ENCODE measurements around the gene CFAP20DC.

CFAP20DC gene

DNA sequence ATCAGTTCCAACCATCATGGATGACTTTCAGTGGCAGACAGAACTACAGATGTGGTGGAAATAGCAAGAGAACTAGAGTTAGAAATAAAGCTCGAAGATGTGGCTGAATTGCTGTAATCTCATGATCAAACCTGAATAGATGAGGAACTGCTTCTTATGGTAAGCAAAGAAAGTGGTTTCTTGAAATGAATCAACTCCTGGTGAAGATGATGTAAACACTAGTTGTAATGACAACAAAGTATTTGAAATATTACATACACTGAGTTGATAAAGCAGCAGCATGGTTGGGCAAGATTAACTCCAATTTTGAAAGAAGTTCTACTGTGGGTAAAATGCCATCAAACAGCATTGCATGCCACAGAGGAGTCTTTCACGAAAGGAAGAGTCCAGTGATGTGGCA lies 251.5 kb downstream of the CFAP20DC start:
- DNase-seq = no peak

DNA sequence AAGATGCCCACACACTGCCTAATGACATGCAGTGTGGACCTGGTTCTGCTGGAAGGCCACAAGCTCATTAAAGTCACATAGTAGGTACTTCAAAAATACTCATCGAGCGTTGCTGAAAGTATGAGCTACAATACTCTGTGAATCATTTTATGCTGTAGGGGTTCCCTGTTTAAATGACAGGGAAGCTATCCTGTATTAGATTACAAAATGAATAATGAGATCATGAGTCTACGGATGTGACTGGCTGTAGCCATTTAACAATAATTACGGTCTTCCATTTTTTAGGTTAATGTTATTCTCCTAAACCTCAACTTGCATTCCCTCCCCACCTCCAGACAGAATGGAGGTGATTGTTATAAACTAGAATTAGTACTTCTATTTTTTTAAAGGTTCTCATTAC lies 255.1 kb downstream of the CFAP20DC start:
- DNase-seq = no peak

DNA sequence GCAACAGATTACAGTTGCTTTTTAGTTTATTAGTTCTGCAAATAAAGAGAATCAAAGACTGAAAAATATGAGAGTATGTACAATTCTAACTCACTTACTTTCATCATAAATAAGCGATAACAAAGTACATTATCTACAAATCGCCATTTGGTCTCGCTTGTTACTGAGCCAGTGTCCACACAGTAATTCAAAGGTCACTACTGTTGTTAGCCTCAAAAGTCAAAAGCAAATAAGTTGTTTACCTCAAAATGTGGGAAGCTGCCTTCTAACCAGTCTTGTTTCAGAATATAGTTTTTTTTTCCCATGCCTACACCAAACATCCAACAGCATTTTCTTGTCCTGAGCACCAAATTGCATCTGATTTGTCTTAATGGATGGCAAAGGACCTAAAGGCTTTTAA lies 255.9 kb downstream of the CFAP20DC start:
- DNase-seq = no peak

GRCh38 chr3:58792921-58793451 lies 256.8 kb downstream of the CFAP20DC start:
- no peak for DNase-seq

DNA sequence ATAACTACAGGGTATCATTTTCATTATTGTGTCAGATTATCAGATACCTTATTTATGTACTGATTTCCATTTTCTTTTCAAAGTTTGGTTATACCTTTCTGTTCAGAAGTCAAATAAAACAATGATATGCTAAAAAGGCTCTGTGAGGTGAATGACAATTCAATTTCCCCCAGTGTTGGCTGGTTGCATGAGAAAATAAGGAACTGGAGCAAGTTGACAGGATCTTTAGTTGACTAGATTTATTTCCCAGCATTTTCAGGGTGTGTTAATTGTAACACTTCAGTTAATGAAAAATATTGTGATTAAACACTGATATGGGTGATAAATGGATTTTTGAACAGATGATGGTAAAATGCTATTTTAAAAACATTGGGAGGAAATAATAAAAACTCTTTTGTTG lies 260.4 kb downstream of the CFAP20DC start:
- no peak for DNase-seq

DNA sequence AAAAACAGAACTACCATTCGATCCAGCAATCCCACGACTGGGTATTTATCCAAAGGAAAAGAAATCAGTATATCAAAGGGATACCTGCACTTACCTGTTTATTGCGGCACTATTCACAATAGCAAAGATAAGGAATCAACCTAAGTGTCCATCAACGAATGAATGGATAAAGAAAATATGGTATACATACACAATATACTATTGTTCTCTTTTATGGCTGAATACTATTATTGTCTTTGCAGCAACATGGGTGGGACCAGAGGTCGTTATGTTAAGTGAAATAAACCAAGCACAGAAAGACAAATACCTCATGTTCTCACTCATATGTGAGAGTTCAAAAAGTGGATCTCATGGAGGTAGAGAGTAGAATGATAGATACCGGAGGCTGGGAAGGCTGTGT lies 264.9 kb downstream of the CFAP20DC start:
- no peak for DNase-seq

DNA sequence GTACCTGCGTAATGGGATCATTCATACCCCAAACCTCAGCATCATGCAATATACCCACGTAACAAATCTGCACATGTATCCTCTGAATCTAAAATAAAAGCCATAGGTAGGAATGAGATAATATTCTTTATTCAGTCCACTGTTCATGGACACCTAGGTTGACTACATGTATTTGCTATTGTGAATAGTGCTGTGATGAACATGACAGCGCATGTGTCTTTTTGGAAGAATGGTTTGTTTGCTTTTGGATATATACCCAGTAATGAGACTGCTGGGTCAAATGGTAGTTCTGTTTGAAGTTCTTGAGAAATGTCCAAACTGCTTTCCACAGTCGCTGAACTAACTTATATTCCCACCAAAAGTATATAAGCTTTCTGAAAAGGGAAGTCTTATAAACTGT lies 265.4 kb downstream of the CFAP20DC start:
- no peak for DNase-seq

DNA sequence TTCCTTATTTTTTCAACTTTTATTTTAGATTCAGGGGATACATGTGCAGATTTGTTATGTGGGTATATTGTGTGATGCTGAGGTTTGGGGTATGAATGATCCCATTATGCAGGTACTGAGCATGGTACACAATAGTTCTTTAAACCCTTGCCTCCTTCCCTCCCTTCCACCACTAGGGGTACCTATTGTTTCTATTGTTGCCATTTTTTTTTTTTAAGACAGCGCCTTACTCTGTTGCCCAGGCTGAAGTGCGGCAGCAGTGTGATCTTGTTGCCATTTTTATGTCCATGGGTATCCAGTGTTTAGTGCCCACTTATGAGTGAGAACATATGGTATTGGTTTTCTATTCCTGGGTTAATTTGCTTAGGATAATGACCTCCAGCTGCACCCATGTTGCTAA lies 266.0 kb downstream of the CFAP20DC start:
- DNase-seq = no peak

- DNase-seq = no peak
Observed at GRCh38 chr3:58779934-58780333, 269.9 kb downstream of the CFAP20DC start.

DNA sequence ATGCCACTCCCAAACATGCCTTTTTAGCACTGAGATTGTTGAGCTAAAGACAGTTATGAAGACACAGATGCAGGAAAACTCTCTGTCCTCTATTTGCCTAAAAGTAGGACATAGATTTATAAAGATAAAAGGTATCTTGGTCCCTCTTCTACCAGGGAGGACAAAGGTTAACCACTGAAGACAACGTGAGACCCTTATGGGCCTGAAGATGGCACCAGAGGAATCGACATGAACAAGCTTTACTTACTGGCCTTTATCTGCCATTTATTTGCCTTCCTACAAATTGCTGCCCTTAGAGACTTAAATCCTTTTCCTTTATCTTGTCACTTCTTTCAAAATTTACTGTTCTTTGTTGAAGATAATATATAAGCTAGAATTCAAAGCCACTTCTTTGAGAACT lies 273.6 kb downstream of the CFAP20DC start:
- no peak for DNase-seq

- no peak for DNase-seq
Observed at GRCh38 chr3:58772462-58772861, 277.4 kb downstream of the CFAP20DC start.

DNA sequence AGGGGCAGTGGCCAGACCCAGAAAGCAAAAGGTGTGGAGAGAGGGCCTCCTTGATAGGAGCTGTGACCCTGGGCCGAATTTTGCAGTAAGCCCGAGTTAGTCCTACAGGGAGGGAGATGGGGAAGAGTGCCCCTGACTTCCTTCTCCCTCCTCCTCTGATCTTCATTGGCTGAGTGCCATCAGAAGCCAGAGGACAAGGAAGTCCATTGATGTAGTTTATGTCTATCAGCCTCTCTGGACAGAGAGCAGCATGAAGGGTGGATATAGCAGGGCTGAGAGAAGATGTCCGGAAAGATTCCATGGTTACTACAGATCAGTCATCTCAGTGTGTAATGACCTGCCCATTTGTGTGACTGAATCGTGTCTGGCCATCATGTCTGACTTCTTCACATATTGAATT lies 280.8 kb downstream of the CFAP20DC start:
- no peak for DNase-seq

GRCh38 chr3:58766587-58767282 lies 283.1 kb downstream of the CFAP20DC start:
- DNase-seq = no peak

GRCh38 chr3:58755150-58755549 lies 294.7 kb downstream of the CFAP20DC start:
- DNase-seq = no peak

GRCh38 chr3:58754074-58754473 lies 295.8 kb downstream of the CFAP20DC start:
- no peak for DNase-seq

- DNase-seq = no peak
Observed at GRCh38 chr3:58751882-58752567, 297.8 kb downstream of the CFAP20DC start.

- no peak for DNase-seq
Observed at GRCh38 chr3:58751235-58751634, 298.6 kb downstream of the CFAP20DC start.

DNA sequence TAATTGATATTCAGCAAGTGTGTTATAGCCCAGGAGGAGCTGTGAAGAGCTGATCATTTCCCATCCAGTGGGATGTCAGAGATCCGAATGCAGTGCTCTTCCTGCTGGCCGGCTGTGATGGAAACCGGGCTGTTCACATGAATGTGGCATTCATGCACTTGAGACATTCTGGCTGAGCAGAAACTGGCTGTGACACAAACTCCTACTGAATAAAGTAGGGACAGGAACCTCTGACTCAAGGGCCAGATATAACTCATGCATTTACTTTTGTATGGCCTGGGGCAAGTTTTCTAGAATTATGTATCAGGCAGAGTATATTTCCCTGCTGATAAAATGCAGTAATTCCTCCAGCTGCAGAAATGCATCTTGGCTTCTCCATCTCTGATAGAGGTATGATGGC lies 299.9 kb downstream of the CFAP20DC start:
- no peak for DNase-seq

DNA sequence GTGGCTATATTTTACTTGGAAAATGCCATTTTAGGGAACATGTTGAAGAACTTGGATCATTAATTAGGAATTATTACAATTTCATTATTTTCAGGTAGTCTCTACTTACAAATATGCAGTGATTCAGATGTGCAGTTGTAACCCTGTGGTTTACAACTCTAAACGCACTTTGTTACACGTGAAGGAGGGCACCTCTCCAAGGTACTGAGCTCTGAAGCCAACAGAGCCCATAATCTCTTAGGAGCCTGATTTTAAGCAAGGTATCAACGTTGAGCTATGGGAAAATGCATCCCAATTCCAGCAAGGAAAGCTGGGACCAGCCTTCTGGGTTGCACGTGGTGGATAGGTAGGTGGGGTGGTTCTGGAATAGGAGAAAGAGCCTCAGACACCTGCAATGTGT lies 301.8 kb downstream of the CFAP20DC start:
- no peak for DNase-seq

GRCh38 chr3:58746758-58747157 lies 303.1 kb downstream of the CFAP20DC start:
- DNase-seq = no peak

- DNase-seq = no peak
Observed at GRCh38 chr3:58743296-58743695, 306.5 kb downstream of the CFAP20DC start.

DNA sequence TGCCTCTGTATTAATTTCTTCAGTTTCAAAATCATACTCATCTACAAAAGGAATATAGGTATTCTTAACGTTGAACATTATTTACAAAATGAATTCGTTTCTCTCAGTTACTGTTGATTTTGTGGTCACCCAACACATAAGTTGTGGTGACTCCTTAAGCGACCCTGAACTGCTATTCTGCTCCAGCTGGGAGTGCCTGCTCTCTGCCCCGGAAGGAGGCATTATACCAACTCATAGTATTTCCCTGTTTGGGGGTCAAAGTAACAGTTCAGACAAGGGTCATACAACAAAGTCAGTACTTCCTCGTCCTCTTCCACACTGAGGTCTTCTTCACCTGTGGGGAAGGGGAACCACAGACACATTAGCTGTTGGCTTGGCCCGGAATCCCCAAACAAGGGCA lies 307.6 kb downstream of the CFAP20DC start:
- DNase-seq = no peak

DNA sequence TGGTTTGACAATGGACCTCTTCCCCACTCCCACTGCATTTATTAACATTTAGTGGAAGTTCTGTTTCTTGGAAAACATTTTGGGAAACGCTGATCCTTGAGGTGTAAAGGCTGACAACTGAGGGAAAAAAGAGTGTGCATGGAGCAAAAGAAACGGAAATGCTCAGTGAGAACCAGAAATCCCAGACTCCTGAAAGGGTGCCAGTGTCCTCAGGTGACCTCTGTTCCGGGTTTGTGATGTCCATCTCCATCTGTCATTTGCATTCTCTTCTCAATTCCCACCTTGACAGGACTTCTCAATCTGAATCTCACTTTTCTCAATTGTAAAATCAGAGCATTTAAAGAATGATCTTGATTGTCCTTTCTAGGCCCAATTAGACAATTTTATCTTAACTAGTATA lies 312.2 kb downstream of the CFAP20DC start:
- DNase-seq = no peak

GRCh38 chr3:58731673-58732072 lies 318.2 kb downstream of the CFAP20DC start:
- DNase-seq = no peak

DNA sequence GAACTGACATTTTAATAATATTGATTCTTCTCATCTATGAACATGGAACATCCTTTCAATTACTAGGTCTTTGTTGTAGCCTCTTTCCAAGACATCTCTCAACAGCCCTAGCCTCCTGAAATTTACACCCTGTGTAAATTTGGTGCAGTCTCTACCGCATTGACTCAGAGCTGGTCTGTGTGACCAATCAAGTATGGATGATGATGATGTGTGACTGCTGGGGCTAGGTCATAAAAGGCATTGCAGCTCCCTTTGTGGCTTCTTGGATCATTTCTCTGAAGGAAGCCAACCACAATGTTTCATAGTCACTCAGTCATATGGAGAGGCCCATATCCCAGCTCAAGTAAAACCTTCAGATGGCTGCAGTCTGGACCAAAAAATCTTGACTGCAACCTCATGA lies 321.1 kb downstream of the CFAP20DC start:
- no peak for DNase-seq

Measured in NCI-H1417 treated with DMSO at 0.1 percent for 48 hours (cell line).